ENCODE data around the gene DHX32.
"Not testable (repeated sequence)": the region's sequence is repeated elsewhere in the genome, so short reads cannot be mapped to it uniquely, and the experiment has no call there.

The DHX32 gene

GRCh38 chr10:125881192-125881591 lies at the start of gene DHX32:
TSS of gene DHX32 (minus strand) at chr10:125881292. CDS start at chr10:125880824, 468 bp downstream.
- no peak for DNase-seq (ENCODE audit: low read depth in 2 of 2, low spot score in 1 of 2)

GRCh38 chr10:125929618-125930017 lies 48.5 kb upstream of the DHX32 start:
- DNase-seq (ENCODE audit: low read depth in 2 of 2, low spot score in 1 of 2), result no peak

GRCh38 chr10:125928928-125929585 lies 48.0 kb upstream of the DHX32 start:
- DNase-seq (ENCODE audit: low read depth in 2 of 2, low spot score in 1 of 2), result no peak

- DNase-seq (ENCODE audit: low read depth in 2 of 2, low spot score in 1 of 2), result not testable (repeated sequence)
Measured at GRCh38 chr10:125927265-125927664, 46.2 kb upstream of the DHX32 start.

- DNase-seq (ENCODE audit: low read depth in 2 of 2, low spot score in 1 of 2), result no peak
Measured at GRCh38 chr10:125926247-125926646, 45.2 kb upstream of the DHX32 start.

- no peak for DNase-seq (ENCODE audit: low read depth in 2 of 2, low spot score in 1 of 2)
Measured at GRCh38 chr10:125925262-125925834, 44.3 kb upstream of the DHX32 start.

- DNase-seq (ENCODE audit: low read depth in 2 of 2, low spot score in 1 of 2), result not testable (repeated sequence)
Measured at GRCh38 chr10:125921643-125922306, 40.7 kb upstream of the DHX32 start.

- DNase-seq (ENCODE audit: low read depth in 2 of 2, low spot score in 1 of 2), result not testable (repeated sequence)
Measured at GRCh38 chr10:125917704-125918361, 36.7 kb upstream of the DHX32 start.

- DNase-seq (ENCODE audit: low read depth in 2 of 2, low spot score in 1 of 2), result no peak
Measured at GRCh38 chr10:125916977-125917376, 35.9 kb upstream of the DHX32 start.

GRCh38 chr10:125913277-125913676 lies 32.2 kb upstream of the DHX32 start:
- not testable (repeated sequence) for DNase-seq (ENCODE audit: low read depth in 2 of 2, low spot score in 1 of 2)

GRCh38 chr10:125911990-125912389 lies 30.9 kb upstream of the DHX32 start:
- DNase-seq (ENCODE audit: low read depth in 2 of 2, low spot score in 1 of 2), result no peak

- DNase-seq (ENCODE audit: low read depth in 2 of 2, low spot score in 1 of 2), result no peak
Measured at GRCh38 chr10:125911145-125911544, 30.1 kb upstream of the DHX32 start.

- not testable (repeated sequence) for DNase-seq (ENCODE audit: low read depth in 2 of 2, low spot score in 1 of 2)
Measured at GRCh38 chr10:125909491-125909890, 28.4 kb upstream of the DHX32 start.

- not testable (repeated sequence) for DNase-seq (ENCODE audit: low read depth in 2 of 2, low spot score in 1 of 2)
Measured at GRCh38 chr10:125908813-125909212, 27.7 kb upstream of the DHX32 start.

- DNase-seq (ENCODE audit: low read depth in 2 of 2, low spot score in 1 of 2), result not testable (repeated sequence)
Measured at GRCh38 chr10:125907598-125907997, 26.5 kb upstream of the DHX32 start.

- not testable (repeated sequence) for DNase-seq (ENCODE audit: low read depth in 2 of 2, low spot score in 1 of 2)
Measured at GRCh38 chr10:125905069-125905994, 24.2 kb upstream of the DHX32 start.

- not testable (repeated sequence) for DNase-seq (ENCODE audit: low read depth in 2 of 2, low spot score in 1 of 2)
Measured at GRCh38 chr10:125903135-125903640, 22.1 kb upstream of the DHX32 start.

- DNase-seq (ENCODE audit: low read depth in 2 of 2, low spot score in 1 of 2), result not testable (repeated sequence)
Measured at GRCh38 chr10:125900963-125901362, 19.9 kb upstream of the DHX32 start.

- DNase-seq (ENCODE audit: low read depth in 2 of 2, low spot score in 1 of 2), result not testable (repeated sequence)
Measured at GRCh38 chr10:125897317-125897716, 16.2 kb upstream of the DHX32 start.
